ENCODE measurements around the gene RELA.

RELA gene

DNA sequence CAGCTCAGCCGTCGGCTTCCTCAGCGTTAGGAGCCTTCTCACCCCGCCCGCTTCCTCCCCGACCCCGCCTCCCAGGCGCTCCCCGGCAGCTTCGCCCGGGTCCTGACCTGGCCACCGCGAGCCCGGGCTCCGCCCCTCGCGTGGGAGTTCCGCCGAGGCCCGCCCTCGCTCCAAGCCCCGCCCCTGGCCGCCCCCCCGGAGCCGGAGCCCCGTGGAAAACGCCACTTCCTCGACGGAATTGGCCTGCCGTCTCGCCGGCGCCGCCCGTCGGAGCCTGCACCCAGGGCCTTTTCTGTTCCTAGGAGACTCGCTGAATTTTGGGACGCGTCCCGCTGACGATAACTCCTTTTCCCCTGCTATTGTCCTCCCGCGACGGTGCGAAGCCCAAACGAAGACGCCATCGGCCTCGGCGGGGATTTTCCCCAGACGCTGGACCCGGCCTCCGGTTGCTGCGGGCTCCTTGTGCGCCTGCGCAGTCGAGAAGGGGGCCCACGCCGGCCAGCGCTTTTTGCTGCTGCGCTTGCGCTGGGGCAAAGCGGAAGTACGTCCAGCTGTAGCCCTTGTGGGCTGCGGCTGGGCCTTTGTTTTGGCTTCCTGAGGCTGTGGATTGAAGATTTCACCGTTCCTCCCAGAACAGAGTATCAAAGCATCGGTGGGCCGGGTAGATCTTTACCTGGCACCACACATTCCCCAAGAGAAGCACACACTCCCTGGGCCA, 10.0 kb downstream of the RELA start:
- peaks cover 43% of the 10 kb centered on the region for H3K36me3 ChIP-seq (ENCODE audit: insufficient read depth, low read depth, low read length)
- H3K9ac ChIP-seq (ENCODE audit: low read depth, low read length), result peak overlapping the region; percentile 86
- no peaks in the 10 kb centered on the region for H3K9me3 ChIP-seq (ENCODE audit: insufficient read depth, low read depth, low read length)
- peaks cover 12% of the 10 kb centered on the region; the same call in 1 of the 2 replicates for H3K4me1 ChIP-seq (ENCODE audit: insufficient read depth, low read length)
- peak overlapping the region; percentile 72 for H3K4me3 ChIP-seq (ENCODE audit: low read length)
- peak overlapping the region; percentile 84 for H3K27ac ChIP-seq (ENCODE audit: low read length)
- peaks cover 3% of the 10 kb centered on the region; the same call in 1 of the 2 replicates for H3K27me3 ChIP-seq (ENCODE audit: insufficient read depth, low read length)

DNA sequence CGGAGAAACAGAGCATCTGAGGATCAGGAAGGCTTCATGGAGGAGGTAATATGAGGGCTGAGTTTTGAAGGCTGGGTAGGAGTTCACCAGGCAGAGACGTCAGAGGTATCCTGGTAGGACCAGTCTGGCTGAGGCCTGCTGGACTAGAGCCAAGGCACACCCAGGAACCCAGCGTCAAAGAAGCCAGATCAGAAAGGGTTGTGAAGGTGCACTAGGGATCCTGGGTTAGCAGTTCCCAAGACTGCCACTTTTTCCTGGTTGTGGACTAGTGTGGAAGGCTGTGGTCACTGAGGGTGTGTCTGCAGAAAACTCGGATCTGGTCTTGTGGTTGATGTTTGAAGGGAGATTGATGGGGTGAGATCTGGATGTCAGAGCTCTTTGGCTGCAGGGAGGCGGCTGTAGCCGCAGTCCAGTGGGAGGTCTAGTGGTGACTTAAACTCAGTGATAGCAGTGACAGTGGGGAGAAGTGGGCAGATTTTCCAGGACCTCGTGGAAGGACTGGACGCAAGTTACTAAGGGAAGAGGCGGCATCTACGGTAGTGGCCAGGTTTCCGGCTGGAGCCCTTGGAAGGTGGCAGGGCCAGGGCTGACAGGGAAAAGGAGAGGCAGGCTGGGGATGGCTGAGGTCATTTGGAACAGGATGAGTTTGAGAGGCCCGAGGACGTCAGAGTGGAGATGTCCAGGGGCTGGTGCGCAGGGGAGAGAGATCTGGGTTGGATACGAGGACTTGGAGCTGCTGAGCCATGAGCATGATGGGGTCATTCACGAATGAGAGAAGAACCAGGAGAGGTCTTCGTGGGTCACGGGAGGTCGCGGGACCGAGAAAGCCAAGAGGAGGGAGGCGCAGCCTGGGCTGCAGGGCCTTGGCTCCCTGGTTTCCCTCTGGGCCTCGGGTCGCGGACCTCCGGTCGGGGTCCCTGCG, 10.9 kb downstream of the RELA start:
- Histone ChIP-seq H3K27ac (ENCODE audit: low read length) (no peak overlapping the region), H3K4me3 (ENCODE audit: low read length) (peak overlapping the region; percentile 72), H3K27me3 (ENCODE audit: insufficient read depth, low read length) (peaks cover 3% of the 10 kb centered on the region; the same call in 1 of the 2 replicates), H3K9ac (ENCODE audit: low read depth, low read length) (peak overlapping the region; percentile 86; the same call in 1 of the 2 replicates), H3K4me1 (ENCODE audit: insufficient read depth, low read length) (peaks cover 12% of the 10 kb centered on the region; the same call in 1 of the 2 replicates), H3K9me3 (ENCODE audit: insufficient read depth, low read depth, low read length) (no peaks in the 10 kb centered on the region), H3K36me3 (ENCODE audit: insufficient read depth, low read depth, low read length) (peaks cover 35% of the 10 kb centered on the region)

GRCh38 chr11:65651339-65651588, 11.5 kb downstream of the RELA start:
- Histone ChIP-seq H3K9me3 (ENCODE audit: insufficient read depth, low read depth, low read length) (no peaks in the 10 kb centered on the region), H3K27ac (ENCODE audit: low read length) (no peak overlapping the region), H3K4me3 (ENCODE audit: low read length) (no peak overlapping the region)

DNA sequence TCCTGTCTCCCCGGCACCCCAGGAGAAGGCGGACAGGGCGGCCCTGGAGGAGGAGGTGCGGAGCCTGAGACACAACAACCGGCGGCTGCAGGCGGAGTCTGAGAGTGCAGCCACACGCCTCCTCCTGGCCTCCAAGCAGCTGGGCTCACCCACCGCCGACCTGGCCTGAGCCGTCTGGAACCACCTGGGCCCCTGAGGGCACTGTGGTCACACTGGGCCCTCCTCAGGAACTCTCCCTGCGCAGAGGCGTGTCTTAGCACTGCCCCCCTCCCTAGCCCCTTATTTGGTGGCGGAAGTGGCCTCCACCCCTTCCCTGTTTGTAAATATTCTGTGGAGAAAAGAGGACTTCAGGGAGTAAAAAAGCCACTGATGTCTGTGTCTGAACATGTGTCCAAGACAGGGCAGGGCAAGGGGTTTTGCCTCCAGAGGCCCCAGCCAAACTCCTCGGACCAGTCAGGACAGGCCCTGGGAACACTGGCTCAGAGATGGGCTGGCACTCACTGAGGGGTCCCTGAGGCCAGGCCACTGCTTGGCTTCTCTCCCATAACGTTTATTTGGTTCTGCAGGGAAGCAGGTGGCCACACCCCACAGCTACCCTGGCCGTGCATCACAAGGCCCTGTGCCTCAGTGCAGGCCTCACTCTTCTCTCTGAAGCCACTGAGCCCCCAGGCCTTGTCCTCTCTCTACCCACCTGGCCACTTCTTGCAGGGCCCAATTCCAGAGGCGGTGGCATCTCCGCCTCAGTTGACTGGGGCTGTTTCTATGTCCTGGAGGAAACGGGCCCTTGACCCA, 12.0 kb downstream of the RELA start:
- Histone ChIP-seq H3K4me1 (ENCODE audit: insufficient read depth, low read length) (peaks cover 12% of the 10 kb centered on the region; the same call in 1 of the 2 replicates), H3K27ac (ENCODE audit: low read length) (no peak overlapping the region), H3K9me3 (ENCODE audit: insufficient read depth, low read depth, low read length) (no peaks in the 10 kb centered on the region), H3K9ac (ENCODE audit: low read depth, low read length) (no peak overlapping the region), H3K4me3 (ENCODE audit: low read length) (no peak overlapping the region), H3K27me3 (ENCODE audit: insufficient read depth, low read length) (peaks cover 3% of the 10 kb centered on the region; the same call in 1 of the 2 replicates), H3K36me3 (ENCODE audit: insufficient read depth, low read depth, low read length) (peaks cover 25% of the 10 kb centered on the region)

More at GRCh38 chr11:65651339-65651588, 11.5 kb downstream of the RELA start:
- H3K9ac ChIP-seq (ENCODE audit: low read depth, low read length), result no peak overlapping the region
- H3K36me3 ChIP-seq (ENCODE audit: insufficient read depth, low read depth, low read length), result peaks cover 31% of the 10 kb centered on the region
- H3K4me1 ChIP-seq (ENCODE audit: insufficient read depth, low read length), result peaks cover 12% of the 10 kb centered on the region; the same call in 1 of the 2 replicates
- H3K27me3 ChIP-seq (ENCODE audit: insufficient read depth, low read length), result peaks cover 3% of the 10 kb centered on the region; the same call in 1 of the 2 replicates

GRCh38 chr11:65649656-65650546, 12.8 kb downstream of the RELA start:
- no peak overlapping the region for H3K4me3 ChIP-seq (ENCODE audit: low read length)
- no peak overlapping the region for H3K27ac ChIP-seq (ENCODE audit: low read length)
- H3K4me1 ChIP-seq (ENCODE audit: insufficient read depth, low read length), result peaks cover 12% of the 10 kb centered on the region; the same call in 1 of the 2 replicates
- H3K9ac ChIP-seq (ENCODE audit: low read depth, low read length), result no peak overlapping the region
- H3K9me3 ChIP-seq (ENCODE audit: insufficient read depth, low read depth, low read length), result no peaks in the 10 kb centered on the region
- peaks cover 17% of the 10 kb centered on the region for H3K36me3 ChIP-seq (ENCODE audit: insufficient read depth, low read depth, low read length)
- H3K27me3 ChIP-seq (ENCODE audit: insufficient read depth, low read length), result peaks cover 3% of the 10 kb centered on the region; the same call in 1 of the 2 replicates

GRCh38 chr11:65648997-65649493, 13.7 kb downstream of the RELA start:
- Histone ChIP-seq H3K36me3 (ENCODE audit: insufficient read depth, low read depth, low read length) (peaks cover 9% of the 10 kb centered on the region; the same call in 1 of the 2 replicates), H3K9me3 (ENCODE audit: insufficient read depth, low read depth, low read length) (no peaks in the 10 kb centered on the region), H3K27ac (ENCODE audit: low read length) (no peak overlapping the region), H3K4me1 (ENCODE audit: insufficient read depth, low read length) (peaks cover 12% of the 10 kb centered on the region; the same call in 1 of the 2 replicates), H3K9ac (ENCODE audit: low read depth, low read length) (no peak overlapping the region), H3K27me3 (ENCODE audit: insufficient read depth, low read length) (peaks cover 3% of the 10 kb centered on the region; the same call in 1 of the 2 replicates), H3K4me3 (ENCODE audit: low read length) (no peak overlapping the region)

- H3K36me3 ChIP-seq (ENCODE audit: insufficient read depth, low read depth, low read length), result peaks cover 5% of the 10 kb centered on the region; the same call in 1 of the 2 replicates
- no peaks in the 10 kb centered on the region for H3K9me3 ChIP-seq (ENCODE audit: insufficient read depth, low read depth, low read length)
- peaks cover 3% of the 10 kb centered on the region; the same call in 1 of the 2 replicates for H3K27me3 ChIP-seq (ENCODE audit: insufficient read depth, low read length)
- peak overlapping the region; percentile 41; the same call in 1 of the 2 replicates for H3K9ac ChIP-seq (ENCODE audit: low read depth, low read length)
- peaks cover 3% of the 10 kb centered on the region; the same call in 1 of the 2 replicates for H3K4me1 ChIP-seq (ENCODE audit: insufficient read depth, low read length)
- H3K4me3 ChIP-seq (ENCODE audit: low read length), result peak overlapping the region; percentile 73
- no peak overlapping the region for H3K27ac ChIP-seq (ENCODE audit: low read length)
These were observed 15.6 kb downstream of the RELA start for GRCh38 chr11:65646958-65647701.

DNA sequence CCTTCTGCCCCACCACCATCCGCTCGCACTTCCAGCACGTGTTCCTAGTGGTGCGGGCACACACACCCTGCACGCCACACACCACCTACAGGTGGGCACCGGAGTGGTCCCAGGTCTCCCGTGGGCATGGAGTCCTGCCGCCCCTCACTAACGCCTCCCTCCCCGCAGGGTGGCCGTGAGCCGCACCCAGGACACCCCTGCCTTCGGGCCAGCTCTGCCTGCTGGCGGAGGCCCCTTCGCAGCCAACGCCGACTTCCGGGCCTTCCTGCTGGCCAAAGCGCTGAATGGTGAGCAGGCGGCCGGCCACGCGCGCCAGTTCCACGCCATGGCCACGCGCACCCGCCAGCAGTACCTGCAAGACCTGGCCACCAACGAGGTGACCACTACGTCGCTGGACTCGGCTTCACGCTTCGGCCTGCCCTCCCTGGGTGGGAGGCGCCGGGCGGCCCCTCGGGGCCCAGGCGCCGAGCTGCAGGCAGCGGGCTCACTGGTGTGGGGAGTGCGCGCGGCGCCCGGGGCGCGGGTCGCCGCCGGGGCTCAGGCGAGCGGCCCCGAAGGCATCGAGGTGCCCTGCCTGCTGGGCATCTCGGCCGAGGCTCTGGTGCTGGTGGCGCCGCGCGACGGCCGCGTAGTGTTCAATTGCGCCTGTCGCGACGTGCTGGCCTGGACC, 16.3 kb downstream of the RELA start:
- Histone ChIP-seq H3K27me3 (ENCODE audit: insufficient read depth, low read length) (no peaks in the 10 kb centered on the region; the same call in 1 of the 2 replicates), H3K27ac (ENCODE audit: low read length) (no peak overlapping the region), H3K4me3 (ENCODE audit: low read length) (peak overlapping the region; percentile 73; the same call in 1 of the 2 replicates), H3K9ac (ENCODE audit: low read depth, low read length) (no peak overlapping the region), H3K36me3 (ENCODE audit: insufficient read depth, low read depth, low read length) (peaks cover 5% of the 10 kb centered on the region; the same call in 1 of the 2 replicates), H3K9me3 (ENCODE audit: insufficient read depth, low read depth, low read length) (no peaks in the 10 kb centered on the region), H3K4me1 (ENCODE audit: insufficient read depth, low read length) (peaks cover 5% of the 10 kb centered on the region; the same call in 1 of the 2 replicates)

DNA sequence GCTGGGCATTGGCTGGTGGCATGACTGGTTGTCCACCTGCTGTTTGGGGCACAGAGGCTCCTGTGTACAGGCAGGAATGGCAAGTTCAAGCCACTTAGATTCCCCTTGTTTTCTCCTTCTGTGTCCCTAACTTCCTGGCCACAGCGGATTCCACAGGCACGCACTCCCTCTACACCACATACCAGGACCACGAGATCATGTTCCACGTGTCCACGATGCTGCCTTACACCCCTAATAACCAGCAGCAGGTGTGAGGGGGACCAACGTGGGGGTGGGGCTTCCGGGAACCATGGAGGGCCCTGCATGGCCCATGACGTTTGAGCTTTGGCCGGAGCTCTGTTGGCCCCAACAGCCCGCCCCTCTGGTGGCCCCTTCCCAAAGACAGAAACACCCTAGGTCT, 17.0 kb downstream of the RELA start:
- peaks cover 5% of the 10 kb centered on the region; the same call in 1 of the 2 replicates for H3K36me3 ChIP-seq (ENCODE audit: insufficient read depth, low read depth, low read length)
- no peaks in the 10 kb centered on the region; the same call in 1 of the 2 replicates for H3K27me3 ChIP-seq (ENCODE audit: insufficient read depth, low read length)
- H3K27ac ChIP-seq (ENCODE audit: low read length), result no peak overlapping the region
- peaks cover 5% of the 10 kb centered on the region; the same call in 1 of the 2 replicates for H3K4me1 ChIP-seq (ENCODE audit: insufficient read depth, low read length)
- H3K9me3 ChIP-seq (ENCODE audit: insufficient read depth, low read depth, low read length), result no peaks in the 10 kb centered on the region
- no peak overlapping the region for H3K9ac ChIP-seq (ENCODE audit: low read depth, low read length)
- H3K4me3 ChIP-seq (ENCODE audit: low read length), result no peak overlapping the region

All from iPS-20b (cell line).